ENCODE results near the gene PRRT2. TPM values are rescaled to one million over a fixed set of nuclear protein-coding genes. Genes with fewer than 3 reads are reported as not detected.

The PRRT2 gene
- total and polyA plus RNA-seq, 2 experiments from 2014 or later: 13.3 to 16.6 TPM

GRCh38 chr16:29763326-29763725, 48.7 kb upstream of the PRRT2 start (continued):
- TF ChIP-seq ZNF114 (CRISPR knock-in tag; IDR thresholded peaks at IDR 0.05) (no peak), ZNF331 (CRISPR knock-in tag; IDR thresholded peaks at IDR 0.05; ENCODE audit: low read depth) (no peak), ETS1 (IDR thresholded peaks at IDR 0.05) (no peak), EZH2 (IDR thresholded peaks at IDR 0.05; ENCODE audit: low read depth, unreplicated experiment) (no peak), CREB1 (CRISPR knock-in tag; IDR thresholded peaks at IDR 0.05; ENCODE audit: low read depth) (no peak)

- Histone ChIP-seq H3K36me3 (ENCODE audit: insufficient read depth) (no peaks in the 10 kb centered on the region), H3K4me1 (ENCODE audit: insufficient read depth) (no peaks in the 10 kb centered on the region), H3K79me2 (replicated peaks; ENCODE audit: insufficient read depth) (no peaks in the 10 kb centered on the region), H3K4me2 (no peak overlapping the region), H2AFZ (no peak overlapping the region), H3K27me3 (ENCODE audit: insufficient read depth) (no peaks in the 10 kb centered on the region), H3K27ac (ENCODE audit: low read depth) (no peak overlapping the region), H3K4me3 (no peak overlapping the region), H3K9me2 (ENCODE audit: insufficient read depth) (no peaks in the 10 kb centered on the region), H3F3A (replicated peaks; ENCODE audit: low read depth) (no peaks in the 10 kb centered on the region), H4K20me1 (replicated peaks; ENCODE audit: insufficient read depth) (no peaks in the 10 kb centered on the region)
- Mint-ChIP-seq H3K4me3 (no peak overlapping the region), H3K36me3 (ENCODE audit: low read depth) (no peaks in the 10 kb centered on the region), H3K27me3 (ENCODE audit: insufficient read depth, low read depth, poor library complexity) (peaks cover 2% of the 10 kb centered on the region), H3K27ac (no peak overlapping the region), H3K9me3 (no peaks in the 10 kb centered on the region), H3K4me1 (peaks cover 5% of the 10 kb centered on the region; the same call in 2 of the 3 replicates)
- ATAC-seq (no peak), DNase-seq (ENCODE audit: low spot score) (no peak)
- TF ChIP-seq EZH2phosphoT487 (IDR thresholded peaks at IDR 0.05; ENCODE audit: unreplicated experiment) (no peak), EZH2 (IDR thresholded peaks at IDR 0.05; ENCODE audit: low read depth, unreplicated experiment) (no peak), ZNF462 (CRISPR knock-in tag; IDR thresholded peaks at IDR 0.05) (no peak), STAT1 (IDR thresholded peaks at IDR 0.05; ENCODE audit: unreplicated experiment) (no peak), ZNF114 (CRISPR knock-in tag; IDR thresholded peaks at IDR 0.05) (no peak), NANOG (IDR thresholded peaks at IDR 0.05; ENCODE audit: borderline replicate concordance) (no peak), JUNB (IDR thresholded peaks at IDR 0.05; ENCODE audit: unreplicated experiment) (no peak), ETS1 (IDR thresholded peaks at IDR 0.05) (no peak), CTCF (conservative IDR thresholded peaks at IDR 0.05; ENCODE audit: low read depth in 2 of 2) (no peak)
Observed at GRCh38 chr16:29765167-29766032, 46.6 kb upstream of the PRRT2 start.

All from GM23338 (cell line).